Uterus (tissue), 4 donors: ENCODE data around the gene FILIP1L. TPM values are rescaled to one million over a fixed set of nuclear protein-coding genes. Genes with fewer than 3 reads are reported as not detected.

ENCODE experiments used
- DNase-seq, 2 donors: peaks; one replicate each; pipeline ENCODE4 v3.0.0-alpha.2; 2019 to 2020
- H3K27ac ChIP-seq, 2 donors: fragments of 200-600 bp; sonication (generic); 1 replicate in 1 of 2; 2 replicates in 1 of 2; pipeline ENCODE4 v1.5.1; 2016 to 2018
- H3K27me3 ChIP-seq, 2 donors: fragments of 200-600 bp; sonication (generic); one replicate each; pipeline ENCODE4 v1.5.1; 2018 to 2019; ENCODE audit warnings: control low read depth in 1 of 2
- H3K36me3 ChIP-seq, 2 donors: fragments of 200-600 bp; sonication (generic); one replicate each; pipeline ENCODE4 v1.5.1; 2019; ENCODE audit warnings: control low read depth in 1 of 2
- H3K4me1 ChIP-seq, 2 donors: fragments of 200-600 bp; sonication (generic); one replicate each; pipeline ENCODE4 v1.5.1; 2018 to 2019; ENCODE audit warnings: control low read depth in 1 of 2
- H3K4me3 ChIP-seq, 2 donors: fragments of 200-600 bp; sonication (generic); 1 replicate in 1 of 2; 2 replicates in 1 of 2; pipeline ENCODE4 v1.5.1; 2018 to 2019; ENCODE audit warnings: mild to moderate bottlenecking in 1 of 2
- H3K9me3 ChIP-seq, 2 donors: fragments of 200-600 bp; sonication (generic); one replicate each; pipeline ENCODE4 v1.5.1; 2019; ENCODE audit warnings: control low read depth in 1 of 2
- CTCF ChIP-seq, 4 experiments: fragments of 200-600 bp in 2 of 4; fragments of 450-650 bp in 2 of 4; sonication (generic) in 2 of 4; IDR thresholded peaks; one replicate each; pipeline ENCODE4 v1.5.1; 2016 to 2019; ENCODE audit warnings: antibody characterized with exemption in 4 of 4, mild to moderate bottlenecking in 2 of 4, moderate library complexity in 1 of 4
- POLR2A ChIP-seq, 2 donors: fragments of 450-650 bp; IDR thresholded peaks; one replicate each; pipeline ENCODE4 v1.6.1; 2016; ENCODE audit warnings: antibody characterized with exemption in 2 of 2, mild to moderate bottlenecking in 1 of 2, moderate library complexity in 1 of 2
- intact Hi-C: fragments of 100-400 bp; cut with DNase I; formaldehyde crosslinking; loops from one replicate; pipeline ENCODE4 v1.15.1; 2023; ENCODE audit warnings: low total_unique reads
- total RNA-seq, 4 donors: library from RNA; depleted of rRNA in 3 of 4; stranded (reverse); fragments of >200 nt in 3 of 4; gene quantifications; one replicate each; pipeline versions ENCODE4 v1.1.0 to v1.2.4, GENCODE V29; 2014 to 2023
- donor health status: DM: yes; HTN: yes; CAD: no.

The FILIP1L gene
- total RNA-seq, 4 donors from 2014 or later, result 48.5 to 99.1 (median 66.3) TPM

DNA sequence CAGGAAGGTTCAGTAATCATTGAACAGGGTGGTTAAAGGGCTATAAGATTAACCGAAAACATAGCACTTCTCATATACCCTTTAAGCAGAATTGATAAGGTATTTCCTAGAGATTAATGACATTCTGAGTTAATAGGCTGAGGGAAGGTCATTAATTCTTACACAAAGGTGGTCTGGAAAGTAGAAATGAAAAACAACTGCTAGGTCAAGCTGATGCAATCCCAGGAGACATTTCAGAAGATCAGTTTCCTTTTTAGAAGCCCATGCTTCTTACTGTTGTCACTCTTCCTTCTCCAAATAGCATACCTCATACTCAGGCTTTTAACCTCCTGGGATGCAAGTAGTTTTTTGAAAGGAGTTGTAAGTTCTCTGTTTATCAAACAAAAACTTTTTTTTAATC, 8.8 kb downstream of the FILIP1L start:
- no peaks in the 10 kb centered on the region for H3K27me3 ChIP-seq
- no peak for DNase-seq
- peaks cover 0 to 6% of the 10 kb centered on the region in 2 donors for H3K4me1 ChIP-seq
- H3K9me3 ChIP-seq, result no peaks in the 10 kb centered on the region
- TF ChIP-seq POLR2A (IDR thresholded peaks at IDR 0.05) (no peak), CTCF (IDR thresholded peaks at IDR 0.05) (no peak)
- no peak overlapping the region for H3K4me3 ChIP-seq
- H3K36me3 ChIP-seq, result no peaks in the 10 kb centered on the region
- peak overlapping the region in 1 of 2 donors; percentile 9 for H3K27ac ChIP-seq
- intact Hi-C loops, result no loop called here

DNA sequence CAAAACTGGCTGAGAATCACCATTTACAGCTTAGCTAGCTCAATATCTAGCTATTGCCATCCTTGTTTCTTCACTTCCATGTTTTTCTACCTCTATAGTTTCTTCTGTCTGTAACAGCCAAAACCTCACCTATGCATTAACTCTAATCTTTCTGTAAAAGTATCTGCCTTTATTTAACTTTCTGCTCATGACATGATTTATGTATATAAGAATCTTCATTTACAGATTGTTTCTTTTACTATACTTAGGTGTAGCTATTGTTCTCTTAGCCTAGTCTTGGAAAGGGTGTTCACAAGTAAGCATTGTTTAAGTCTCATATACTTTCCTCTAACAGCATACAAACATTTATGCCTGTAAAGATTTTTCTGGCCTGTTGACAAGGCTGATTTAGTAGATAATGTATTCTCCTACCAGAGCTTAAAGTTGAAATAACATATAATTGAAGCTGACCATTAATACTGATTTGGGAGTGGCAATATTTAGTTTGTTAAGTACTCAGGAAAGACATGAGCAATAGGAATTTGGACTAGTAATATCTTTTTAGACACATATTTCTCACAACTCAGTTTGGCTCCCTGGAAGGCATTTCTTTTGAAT, 9.4 kb downstream of the FILIP1L start:
- Histone ChIP-seq H3K4me1 (peaks cover 0 to 6% of the 10 kb centered on the region in 2 donors), H3K27ac (peak overlapping the region in 1 of 2 donors; percentile 9)

GRCh38 chr3:100104442-100104798, 9.9 kb downstream of the FILIP1L start:
- Histone ChIP-seq H3K27ac (no peak overlapping the region), H3K9me3 (no peaks in the 10 kb centered on the region), H3K4me3 (no peak overlapping the region), H3K4me1 (peaks cover 0 to 6% of the 10 kb centered on the region in 2 donors), H3K27me3 (no peaks in the 10 kb centered on the region), H3K36me3 (no peaks in the 10 kb centered on the region)
- no peak for DNase-seq
- no peak for TF ChIP-seq POLR2A (IDR thresholded peaks at IDR 0.05)
- no peak for TF ChIP-seq CTCF (IDR thresholded peaks at IDR 0.05)
- intact Hi-C loops, result no loop called here

More for the DNA sequence above, 9.4 kb downstream of the FILIP1L start:
- intact Hi-C loops, result no loop called here
- Histone ChIP-seq H3K27me3 (no peaks in the 10 kb centered on the region), H3K36me3 (no peaks in the 10 kb centered on the region), H3K4me3 (no peak overlapping the region), H3K9me3 (no peaks in the 10 kb centered on the region)
- no peak for DNase-seq
- TF ChIP-seq POLR2A (IDR thresholded peaks at IDR 0.05) (no peak), CTCF (IDR thresholded peaks at IDR 0.05) (no peak)

- H3K27me3 ChIP-seq, result no peaks in the 10 kb centered on the region
- H3K27ac ChIP-seq, result no peak overlapping the region
- H3K4me3 ChIP-seq, result no peak overlapping the region
- intact Hi-C loops, result no loop called here
- no peak for TF ChIP-seq POLR2A (IDR thresholded peaks at IDR 0.05)
- H3K36me3 ChIP-seq, result no peaks in the 10 kb centered on the region
- H3K4me1 ChIP-seq, result peaks cover 0 to 6% of the 10 kb centered on the region in 2 donors
- no peaks in the 10 kb centered on the region for H3K9me3 ChIP-seq
- DNase-seq, result no peak
Measured at GRCh38 chr3:100103558-100104441, 10.5 kb downstream of the FILIP1L start.

DNA sequence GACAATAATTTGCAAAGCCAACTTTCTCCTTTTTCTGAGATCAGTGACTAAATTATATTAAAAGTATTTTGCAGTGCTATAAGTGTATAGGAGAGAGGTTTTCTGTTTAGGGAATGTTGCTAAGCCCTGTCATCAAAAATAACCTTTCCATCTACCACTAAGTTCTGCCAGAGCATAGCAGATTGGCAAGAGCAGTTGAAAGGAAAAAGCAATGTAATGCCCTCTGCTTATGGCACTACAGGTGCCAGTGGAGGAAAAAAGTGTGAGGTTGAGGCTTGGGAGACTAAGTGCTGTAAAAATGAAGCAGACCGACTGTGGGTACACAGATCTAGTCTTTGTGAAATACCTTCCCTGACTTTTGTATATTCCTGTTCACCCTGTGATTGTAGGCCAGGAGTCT, 11.5 kb downstream of the FILIP1L start:
- intact Hi-C loops, result no loop called here
- H3K4me3 ChIP-seq, result no peak overlapping the region
- peaks cover 0 to 11% of the 10 kb centered on the region in 2 donors for H3K4me1 ChIP-seq
- TF ChIP-seq CTCF (IDR thresholded peaks at IDR 0.05), result no peak
- no peaks in the 10 kb centered on the region for H3K27me3 ChIP-seq
- H3K36me3 ChIP-seq, result no peaks in the 10 kb centered on the region
- no peaks in the 10 kb centered on the region for H3K9me3 ChIP-seq
- DNase-seq, result no peak
- no peak overlapping the region for H3K27ac ChIP-seq
